NCI-H1417 (cell line): ENCODE results near the gene DPY19L3.
"Not testable (repeated sequence)": the region's sequence is repeated elsewhere in the genome, so short reads cannot be mapped to it uniquely, and the experiment has no call there.

ENCODE experiments used
- DNase-seq, 3 experiments: peaks; one replicate each; lab custom pipeline; 2025; lab: John Stamatoyannopoulos, UW

The DPY19L3 gene

GRCh38 chr19:32396046-32396652, 9.4 kb upstream of the DPY19L3 start:
- no peak for DNase-seq

DNA sequence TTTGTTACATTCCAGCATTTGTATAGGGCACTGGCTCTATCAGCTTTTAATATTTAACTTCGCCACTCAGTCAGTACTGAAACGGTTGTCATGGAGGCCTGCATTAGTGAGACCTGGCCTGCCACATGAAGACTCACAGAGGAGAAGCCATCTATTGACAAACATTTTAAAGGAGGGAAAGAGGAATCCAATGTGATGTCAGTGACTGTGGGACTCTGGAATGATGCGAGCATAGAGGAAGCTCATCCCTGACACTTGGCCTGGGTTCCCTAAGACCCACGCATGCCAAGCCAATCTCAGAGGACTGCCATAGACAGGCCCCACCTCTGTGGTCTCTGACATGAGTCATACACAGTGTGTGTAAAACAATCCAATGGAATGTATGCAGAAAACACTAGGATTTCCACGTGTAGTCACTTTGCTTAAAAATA, 7.9 kb upstream of the DPY19L3 start:
- DNase-seq: no peak

GRCh38 chr19:32401992-32402391, 3.6 kb upstream of the DPY19L3 start:
- no peak for DNase-seq

DNA sequence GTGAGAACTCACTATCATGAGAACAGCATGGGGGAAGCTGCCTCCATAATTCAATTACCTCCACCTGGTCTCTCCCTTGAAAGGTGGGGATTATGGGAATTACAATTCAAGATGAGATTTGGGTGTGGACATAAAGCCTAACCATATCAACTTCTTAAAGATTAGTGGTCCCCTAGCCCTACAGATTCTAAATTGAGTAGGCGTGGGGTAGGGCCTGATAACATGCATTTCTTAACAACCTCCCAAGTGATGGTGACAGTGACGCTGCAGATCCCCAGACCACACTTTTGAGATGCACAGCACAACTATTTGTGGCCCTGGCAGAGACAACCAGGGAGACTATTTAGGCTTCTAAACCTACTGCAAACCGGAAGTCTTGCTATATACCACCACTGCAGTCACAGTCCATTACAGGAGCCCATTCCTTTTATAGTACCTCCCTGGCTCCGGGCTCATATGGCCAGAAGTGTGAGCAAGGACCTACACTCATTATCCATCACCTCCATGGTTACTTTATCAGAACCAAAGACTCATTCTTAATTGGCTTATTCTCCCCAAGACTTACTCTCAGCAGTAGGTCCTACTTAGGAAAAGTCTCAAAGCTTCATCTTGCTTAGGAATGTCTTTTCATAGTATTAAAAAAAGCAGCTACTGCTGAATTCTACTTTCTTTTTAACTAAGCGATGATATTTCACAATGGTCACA, 2.1 kb upstream of the DPY19L3 start:
- no peak for DNase-seq

GRCh38 chr19:32404213-32404932, 1.2 kb upstream of the DPY19L3 start:
- DNase-seq: no peak

DNA sequence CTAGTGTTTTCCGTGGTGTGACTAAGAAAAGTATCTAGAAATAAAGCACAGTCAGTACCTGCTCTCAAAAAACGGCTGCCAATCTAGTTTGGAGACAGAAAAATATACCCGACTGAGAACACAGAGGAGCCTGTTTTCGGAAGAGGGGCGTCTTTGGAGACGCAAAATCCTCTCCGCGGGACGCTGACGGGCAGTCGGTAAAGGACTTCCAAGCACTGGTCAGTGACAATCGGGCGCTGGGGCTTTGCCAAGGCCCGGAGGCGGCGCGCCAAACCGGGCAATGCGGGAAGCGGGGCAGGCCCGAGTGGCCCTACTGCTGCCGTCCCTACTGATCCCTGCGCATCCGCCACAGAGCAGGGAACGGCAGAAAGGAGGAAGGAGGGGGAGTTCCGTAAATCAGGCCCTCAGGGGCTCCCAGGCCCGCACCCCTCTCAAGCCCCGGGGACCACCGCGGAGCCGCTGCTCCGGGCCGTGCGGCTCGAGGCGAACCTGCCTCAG, 588 bp upstream of the DPY19L3 start:
- DNase-seq: peak in 1 of 3 experiments; percentile 84

DNA sequence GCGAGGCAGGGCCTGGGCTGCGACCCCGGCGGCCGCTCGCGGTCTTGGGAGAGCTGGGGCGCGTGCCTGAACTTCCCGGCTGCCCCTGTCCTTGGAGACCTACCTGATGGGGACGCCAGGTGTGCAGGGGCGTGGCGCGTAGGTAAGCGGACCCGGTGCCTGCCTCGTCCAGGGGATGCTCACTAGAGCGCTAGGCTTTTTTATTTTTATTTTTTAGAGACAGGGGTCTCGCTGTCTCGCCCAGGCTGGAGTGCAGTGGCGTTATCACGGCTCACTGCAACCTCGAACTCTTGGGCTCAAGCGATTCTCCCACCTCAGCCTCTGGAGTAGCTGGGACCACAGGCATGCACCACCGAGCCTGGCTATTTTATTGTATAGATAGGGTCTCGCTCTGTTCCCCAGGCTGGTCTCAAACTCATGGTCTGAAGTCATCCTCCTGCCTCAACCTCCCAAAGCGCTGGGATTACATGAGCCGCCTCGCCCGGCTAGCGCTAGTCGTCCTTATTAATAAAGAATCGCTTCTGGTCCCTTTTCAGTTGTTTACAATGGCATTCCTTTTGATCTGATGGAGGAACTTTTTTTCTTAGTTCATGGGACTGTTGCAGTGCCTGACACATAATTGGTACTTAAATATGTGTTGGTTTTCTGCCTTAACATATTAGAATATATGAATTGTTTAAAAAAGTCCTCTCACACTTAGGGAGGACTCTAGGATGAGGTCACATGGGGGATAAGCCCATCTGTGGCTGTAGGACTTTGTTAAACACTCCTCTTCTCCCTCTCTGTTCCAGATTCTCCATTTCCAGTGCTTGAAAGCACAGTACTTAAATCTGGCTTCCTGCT, 812 bp downstream of the DPY19L3 start:
- no peak for DNase-seq

DNA sequence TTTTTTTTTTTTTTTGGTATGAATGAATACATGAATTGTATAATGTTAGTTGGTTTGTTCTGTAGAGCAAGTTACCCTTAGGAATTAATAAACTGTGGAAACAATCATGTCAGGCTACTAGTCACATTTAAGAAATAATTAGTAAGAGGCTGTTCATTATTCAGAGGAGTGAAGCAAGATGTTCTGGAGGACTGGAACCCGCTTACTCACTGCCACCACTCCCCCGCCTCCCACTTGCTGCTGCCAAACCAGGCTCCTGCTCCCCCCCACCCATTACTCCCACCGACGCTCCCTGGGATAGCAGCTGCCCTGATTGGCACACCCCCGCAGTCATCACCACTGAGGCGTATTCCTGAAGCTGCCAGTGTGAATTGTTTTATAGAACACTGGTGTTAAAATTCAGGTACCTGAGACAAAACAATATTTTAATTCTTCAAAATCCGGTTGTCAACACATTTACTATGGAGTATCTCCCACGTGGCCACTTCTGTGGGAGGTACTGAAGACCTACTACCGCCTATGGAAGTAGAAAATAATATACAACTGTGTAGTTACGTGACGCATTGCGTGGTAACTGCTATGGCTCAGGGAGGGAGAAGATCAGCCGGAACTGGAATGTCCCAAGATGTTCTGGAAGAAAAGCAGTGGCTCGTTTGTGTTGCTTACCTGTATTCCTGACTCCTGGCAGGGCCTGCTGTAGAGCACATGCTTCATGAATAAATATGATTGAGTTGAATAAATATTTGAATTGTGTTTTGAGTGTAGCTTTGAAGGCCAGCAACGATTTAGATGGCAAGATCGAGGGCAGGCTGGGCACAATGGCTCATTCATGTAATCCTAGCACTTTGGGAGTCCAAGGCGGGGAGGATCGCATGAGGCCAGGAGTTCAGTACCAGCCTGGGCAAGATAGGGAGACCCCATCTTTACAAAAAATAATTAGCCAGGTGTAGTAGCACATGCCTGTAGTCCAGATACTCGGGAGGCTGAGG, 1.7 kb downstream of the DPY19L3 start:
- DNase-seq: no peak

DNA sequence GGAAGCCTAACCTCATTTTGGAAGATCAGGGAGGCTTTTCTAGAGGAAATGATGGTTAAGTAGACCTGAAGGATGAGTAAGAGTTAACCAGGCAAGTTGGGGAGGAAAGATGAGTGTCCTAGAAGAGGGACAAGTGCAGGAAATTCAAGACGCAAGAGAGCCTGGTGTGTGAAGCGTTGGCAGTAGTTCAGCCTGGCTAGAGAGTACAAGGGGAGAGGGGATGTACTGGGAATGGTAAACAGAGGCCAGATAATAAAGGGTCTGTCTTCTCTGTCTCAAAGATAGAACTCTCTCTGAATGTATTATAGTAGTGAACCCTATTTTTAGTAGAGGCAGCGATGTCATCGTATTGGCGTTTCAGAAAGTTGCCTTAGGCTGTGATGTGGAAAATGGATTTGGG, 9.7 kb downstream of the DPY19L3 start:
- DNase-seq: no peak

GRCh38 chr19:32415669-32416068, 10.1 kb downstream of the DPY19L3 start:
- DNase-seq: no peak

DNA sequence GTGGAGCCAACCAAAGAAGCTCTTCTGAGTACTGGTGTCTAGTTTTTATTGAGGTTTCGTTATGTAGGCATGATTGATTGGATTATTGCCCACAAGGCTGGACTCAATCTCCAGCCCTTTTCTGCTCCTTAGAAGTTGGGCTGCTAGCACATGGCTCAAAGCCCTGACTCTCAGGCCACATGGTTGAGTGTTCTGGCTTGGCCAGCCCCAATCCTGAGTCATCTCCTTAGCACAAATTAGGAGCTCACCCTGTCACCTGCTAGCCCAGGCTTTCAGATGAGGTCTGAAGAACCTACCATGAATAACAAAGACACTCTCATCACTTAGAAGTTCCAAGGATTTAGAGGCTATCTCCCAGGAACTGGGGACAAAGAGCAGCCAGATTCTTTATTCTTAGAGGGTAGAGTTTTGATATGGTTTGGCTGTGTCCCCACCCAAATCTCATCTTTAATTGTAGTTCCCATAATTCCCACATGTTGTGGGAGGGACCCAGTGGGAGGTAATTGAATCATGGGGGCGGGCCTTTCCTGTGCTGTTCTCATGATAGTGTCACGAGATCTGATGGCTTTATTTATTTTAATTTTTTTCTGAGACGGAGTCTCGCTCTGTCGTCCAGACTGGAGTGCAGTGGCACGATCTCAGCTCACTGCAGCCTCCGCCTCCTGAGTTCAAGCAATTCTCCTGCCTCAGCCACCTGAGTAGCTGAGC, 11.3 kb downstream of the DPY19L3 start:
- no peak for DNase-seq

DNA sequence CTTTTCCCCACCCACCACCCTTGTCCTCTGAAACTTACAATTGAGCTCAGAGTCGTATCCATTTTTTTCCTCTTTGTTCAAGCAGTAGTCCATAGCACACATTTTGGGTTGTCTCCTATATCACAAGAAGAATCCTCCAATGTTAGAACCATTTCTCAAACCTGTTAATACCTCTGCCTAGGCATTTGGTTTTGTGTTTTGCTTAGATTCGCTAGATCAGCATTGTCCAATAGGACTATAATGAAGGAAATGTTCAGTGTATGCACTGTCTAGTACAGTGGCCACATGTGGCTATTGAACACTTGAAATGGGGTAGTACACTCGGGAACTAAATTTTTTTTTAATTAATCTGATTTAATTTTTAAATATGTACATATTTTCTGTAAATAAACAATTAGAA, 12.6 kb downstream of the DPY19L3 start:
- no peak for DNase-seq

GRCh38 chr19:32421589-32422361, 16.2 kb downstream of the DPY19L3 start:
- DNase-seq: no peak

DNA sequence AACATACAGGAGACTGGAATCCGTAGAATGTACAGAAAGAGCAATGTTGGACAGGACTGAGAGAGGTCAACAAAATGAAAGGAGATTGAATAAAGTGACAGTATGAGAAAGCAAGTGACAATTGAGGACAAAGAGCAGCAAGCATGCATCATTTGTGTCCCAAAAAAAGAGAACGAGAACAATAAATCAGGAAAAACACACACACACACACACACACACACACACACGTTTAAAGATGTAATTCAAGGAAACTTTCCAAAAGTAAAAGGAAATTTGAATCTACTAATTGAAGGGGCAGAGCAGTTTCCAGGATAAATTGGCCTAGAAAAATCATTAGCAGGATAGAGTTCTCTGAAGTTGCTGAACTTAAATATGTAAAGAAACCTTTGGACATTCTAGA, 16.9 kb downstream of the DPY19L3 start:
- DNase-seq: no peak

GRCh38 chr19:32423944-32424343, 18.4 kb downstream of the DPY19L3 start:
- not testable (repeated sequence) for DNase-seq

DNA sequence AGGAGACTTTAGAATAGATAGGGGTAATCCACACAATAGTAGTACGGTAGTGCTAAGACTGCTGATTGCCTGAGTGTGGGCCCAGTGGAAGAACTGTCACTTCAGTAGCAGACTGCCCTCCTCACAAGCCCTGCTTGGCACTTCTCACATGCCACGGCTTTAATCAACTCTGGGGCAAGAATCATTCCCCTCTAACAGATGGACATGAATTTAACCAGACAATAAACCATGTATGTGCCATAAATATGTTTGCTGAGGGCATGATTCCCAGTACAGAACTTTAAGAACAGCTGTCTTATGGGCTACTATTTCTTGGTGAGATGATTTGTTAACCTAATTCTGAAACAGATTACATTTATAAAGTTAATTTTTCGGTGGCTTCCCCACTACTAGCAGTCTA, 22.0 kb downstream of the DPY19L3 start:
- no peak for DNase-seq

- DNase-seq: no peak
Measured at GRCh38 chr19:32436692-32437091, 31.1 kb downstream of the DPY19L3 start.

GRCh38 chr19:32437096-32437495, 31.5 kb downstream of the DPY19L3 start:
- DNase-seq: no peak

GRCh38 chr19:32438751-32439150, 33.2 kb downstream of the DPY19L3 start:
- DNase-seq: no peak
